ENCODE data around the gene MAP1LC3A.

DNA sequence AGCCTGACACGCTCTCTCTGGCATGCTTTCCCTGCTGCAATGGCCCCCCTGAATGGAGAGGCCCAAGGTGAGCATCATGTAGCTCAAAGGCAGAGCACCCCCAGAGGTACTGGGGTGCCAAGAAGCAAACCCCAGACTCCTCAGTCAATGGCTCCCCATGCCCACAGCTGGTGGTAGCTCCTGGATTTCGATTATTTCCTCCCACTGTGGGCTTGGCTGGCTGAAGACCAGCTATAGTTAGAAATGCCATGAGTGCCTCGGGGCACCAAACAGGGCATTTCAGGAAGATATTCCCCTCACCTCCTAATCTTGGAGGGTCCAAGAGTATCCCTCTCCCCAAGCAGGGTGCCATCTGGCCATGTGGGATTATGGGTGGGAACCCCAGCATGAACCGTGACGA lies 16.8 kb downstream of the MAP1LC3A start:
- no peak for TF ChIP-seq POLR2AphosphoS5 (IDR thresholded peaks at IDR 0.05)
- no peak for TF ChIP-seq EP300 (IDR thresholded peaks at IDR 0.05)
- TF ChIP-seq, protein P1, sequence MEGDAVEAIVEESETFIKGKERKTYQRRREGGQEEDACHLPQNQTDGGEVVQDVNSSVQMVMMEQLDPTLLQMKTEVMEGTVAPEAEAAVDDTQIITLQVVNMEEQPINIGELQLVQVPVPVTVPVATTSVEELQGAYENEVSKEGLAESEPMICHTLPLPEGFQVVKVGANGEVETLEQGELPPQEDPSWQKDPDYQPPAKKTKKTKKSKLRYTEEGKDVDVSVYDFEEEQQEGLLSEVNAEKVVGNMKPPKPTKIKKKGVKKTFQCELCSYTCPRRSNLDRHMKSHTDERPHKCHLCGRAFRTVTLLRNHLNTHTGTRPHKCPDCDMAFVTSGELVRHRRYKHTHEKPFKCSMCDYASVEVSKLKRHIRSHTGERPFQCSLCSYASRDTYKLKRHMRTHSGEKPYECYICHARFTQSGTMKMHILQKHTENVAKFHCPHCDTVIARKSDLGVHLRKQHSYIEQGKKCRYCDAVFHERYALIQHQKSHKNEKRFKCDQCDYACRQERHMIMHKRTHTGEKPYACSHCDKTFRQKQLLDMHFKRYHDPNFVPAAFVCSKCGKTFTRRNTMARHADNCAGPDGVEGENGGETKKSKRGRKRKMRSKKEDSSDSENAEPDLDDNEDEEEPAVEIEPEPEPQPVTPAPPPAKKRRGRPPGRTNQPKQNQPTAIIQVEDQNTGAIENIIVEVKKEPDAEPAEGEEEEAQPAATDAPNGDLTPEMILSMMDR (IDR thresholded peaks at IDR 0.05) = no peak
- no peak for TF ChIP-seq POLR2A (IDR thresholded peaks at IDR 0.05)

Data from stomach (tissue), 4 donors.